ENCODE measurements around the gene IFT88. TPM values are rescaled to one million over a fixed set of nuclear protein-coding genes. Genes with fewer than 3 reads are reported as not detected.

IFT88 gene
- total RNA-seq, 6 experiments from 2014 or later, result 8.2 to 9.5 (median 9.0) TPM

DNA sequence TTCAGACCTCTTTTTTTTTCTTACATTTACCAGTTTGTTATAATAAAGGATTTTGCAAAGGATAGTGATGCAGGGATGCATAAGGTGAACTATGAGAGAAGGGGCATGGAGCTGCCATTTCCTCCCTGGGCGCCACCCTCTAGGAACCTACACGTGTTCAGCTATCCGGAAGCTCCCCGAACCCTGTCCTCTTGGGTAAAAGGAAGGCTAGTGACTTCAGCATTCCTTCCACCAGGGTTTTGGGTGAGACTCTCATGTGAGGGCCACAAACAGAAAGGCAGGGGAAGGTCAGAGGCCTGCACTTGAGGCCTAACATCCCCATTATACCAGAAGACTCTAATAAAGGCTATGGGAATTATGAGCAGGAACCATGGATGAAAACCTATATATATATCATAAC is 57.3 kb downstream of the IFT88 start:
- DNase-seq, result no peak
- TF ChIP-seq, protein P1, sequence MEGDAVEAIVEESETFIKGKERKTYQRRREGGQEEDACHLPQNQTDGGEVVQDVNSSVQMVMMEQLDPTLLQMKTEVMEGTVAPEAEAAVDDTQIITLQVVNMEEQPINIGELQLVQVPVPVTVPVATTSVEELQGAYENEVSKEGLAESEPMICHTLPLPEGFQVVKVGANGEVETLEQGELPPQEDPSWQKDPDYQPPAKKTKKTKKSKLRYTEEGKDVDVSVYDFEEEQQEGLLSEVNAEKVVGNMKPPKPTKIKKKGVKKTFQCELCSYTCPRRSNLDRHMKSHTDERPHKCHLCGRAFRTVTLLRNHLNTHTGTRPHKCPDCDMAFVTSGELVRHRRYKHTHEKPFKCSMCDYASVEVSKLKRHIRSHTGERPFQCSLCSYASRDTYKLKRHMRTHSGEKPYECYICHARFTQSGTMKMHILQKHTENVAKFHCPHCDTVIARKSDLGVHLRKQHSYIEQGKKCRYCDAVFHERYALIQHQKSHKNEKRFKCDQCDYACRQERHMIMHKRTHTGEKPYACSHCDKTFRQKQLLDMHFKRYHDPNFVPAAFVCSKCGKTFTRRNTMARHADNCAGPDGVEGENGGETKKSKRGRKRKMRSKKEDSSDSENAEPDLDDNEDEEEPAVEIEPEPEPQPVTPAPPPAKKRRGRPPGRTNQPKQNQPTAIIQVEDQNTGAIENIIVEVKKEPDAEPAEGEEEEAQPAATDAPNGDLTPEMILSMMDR (IDR thresholded peaks at IDR 0.05), result peak; percentile 33; the same call in 1 of the 2 replicates
- no peak overlapping the region for H3K27ac Mint-ChIP-seq
- H3K36me3 Mint-ChIP-seq (ENCODE audit: low read depth), result peaks cover 24% of the 10 kb centered on the region
- H3K4me1 Mint-ChIP-seq (ENCODE audit: low read depth), result no peaks in the 10 kb centered on the region
- no peak overlapping the region for H3K4me3 Mint-ChIP-seq
- H3K27me3 Mint-ChIP-seq (ENCODE audit: insufficient read depth), result no peaks in the 10 kb centered on the region
- peaks cover 10% of the 10 kb centered on the region for H3K9me3 Mint-ChIP-seq

DNA sequence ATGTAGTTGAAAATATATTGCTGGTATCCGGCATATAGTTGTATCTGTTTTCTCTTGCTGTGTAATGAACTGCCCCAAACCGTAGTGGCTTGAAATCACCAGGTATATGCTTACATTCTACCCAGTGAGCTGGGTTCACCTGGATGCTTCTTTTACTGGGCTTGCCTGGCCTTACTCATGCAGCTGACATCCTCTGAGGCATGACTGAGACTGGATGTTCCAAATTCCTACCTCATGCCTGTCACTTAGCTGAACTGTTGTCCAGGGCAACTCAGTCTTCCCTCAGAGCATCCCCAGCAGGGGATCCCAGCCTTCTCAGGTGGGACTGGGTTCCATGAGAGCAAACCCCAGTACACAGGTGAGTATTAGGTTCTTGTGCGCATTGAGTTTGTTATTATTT is 66.8 kb downstream of the IFT88 start:
- Mint-ChIP-seq H3K27me3 (ENCODE audit: insufficient read depth) (no peaks in the 10 kb centered on the region), H3K4me3 (no peak overlapping the region), H3K27ac (no peak overlapping the region), H3K36me3 (ENCODE audit: low read depth) (peaks cover 9% of the 10 kb centered on the region), H3K4me1 (ENCODE audit: low read depth) (no peaks in the 10 kb centered on the region), H3K9me3 (no peaks in the 10 kb centered on the region)
- TF ChIP-seq, protein P1 (IDR thresholded peaks at IDR 0.05), result no peak
- no peak for DNase-seq

DNA sequence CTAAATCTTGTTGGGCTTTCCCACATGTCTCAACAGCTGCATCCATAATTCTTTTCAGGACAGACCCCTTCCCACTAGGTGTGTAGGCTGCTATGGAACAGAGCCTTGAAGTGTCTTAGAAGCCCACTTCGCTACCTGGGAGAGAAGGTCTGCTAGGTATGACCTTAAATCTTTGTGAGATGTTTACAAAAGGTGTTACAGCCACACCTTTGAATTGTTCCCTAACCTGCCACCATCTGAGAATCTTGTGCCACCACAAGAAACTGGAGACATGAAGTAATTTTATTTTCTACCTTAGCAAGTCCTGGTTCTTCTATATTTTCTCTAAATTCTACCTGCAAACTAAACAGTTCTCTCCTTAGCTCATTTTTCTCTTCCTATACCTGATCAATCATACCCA is 69.1 kb downstream of the IFT88 start:
- no peak overlapping the region for H3K27ac Mint-ChIP-seq
- DNase-seq, result no peak
- H3K4me3 Mint-ChIP-seq, result no peak overlapping the region
- H3K4me1 Mint-ChIP-seq (ENCODE audit: low read depth), result no peaks in the 10 kb centered on the region
- no peaks in the 10 kb centered on the region for H3K9me3 Mint-ChIP-seq
- TF ChIP-seq, protein P1 (IDR thresholded peaks at IDR 0.05), result no peak
- H3K36me3 Mint-ChIP-seq (ENCODE audit: low read depth), result peaks cover 6% of the 10 kb centered on the region
- H3K27me3 Mint-ChIP-seq (ENCODE audit: insufficient read depth), result no peaks in the 10 kb centered on the region

DNA sequence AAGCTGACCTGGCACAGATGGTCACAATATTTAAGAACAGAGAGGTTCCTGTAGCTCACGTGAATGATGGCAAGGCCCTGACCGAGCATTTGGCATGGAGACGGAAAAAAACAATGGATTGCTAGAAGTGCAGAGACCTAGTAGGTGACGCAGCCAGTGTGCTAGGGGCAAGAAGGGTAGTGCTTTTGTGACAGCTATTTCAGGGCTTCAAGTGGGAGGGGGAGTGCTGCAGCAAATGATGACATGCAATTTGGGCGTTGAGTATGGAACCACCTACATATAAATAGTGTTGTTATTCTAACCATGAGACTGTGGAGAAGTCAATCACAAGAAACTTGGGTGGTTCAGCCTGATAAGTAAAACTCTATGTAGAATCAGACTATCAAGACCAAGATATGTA is 70.9 kb downstream of the IFT88 start:
- Mint-ChIP-seq H3K4me3 (no peak overlapping the region), H3K27ac (no peak overlapping the region), H3K9me3 (no peaks in the 10 kb centered on the region), H3K27me3 (ENCODE audit: insufficient read depth) (no peaks in the 10 kb centered on the region), H3K36me3 (ENCODE audit: low read depth) (no peaks in the 10 kb centered on the region; the same call in 1 of the 2 replicates), H3K4me1 (ENCODE audit: low read depth) (no peaks in the 10 kb centered on the region)
- TF ChIP-seq, protein P1 (IDR thresholded peaks at IDR 0.05), result no peak
- no peak for DNase-seq

DNA sequence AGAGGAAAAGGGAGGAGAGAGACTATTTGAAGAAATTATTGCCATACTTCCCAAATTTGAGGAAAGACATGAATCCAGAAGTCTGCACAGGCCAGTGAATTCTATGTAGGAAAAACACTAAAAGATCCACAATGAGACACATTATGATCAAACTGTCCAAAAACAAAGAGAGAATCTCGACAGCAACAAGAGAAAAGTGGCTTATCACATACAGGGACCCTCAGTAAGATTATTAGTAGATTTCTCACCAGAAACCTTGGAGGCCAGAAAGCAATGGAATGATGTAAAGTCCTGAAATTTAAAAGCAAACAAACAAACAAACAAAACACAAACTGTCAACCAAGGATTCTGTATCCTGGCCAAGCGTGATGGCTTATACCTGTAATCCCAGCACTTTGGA is 80.8 kb downstream of the IFT88 start:
- H3K4me3 Mint-ChIP-seq, result no peak overlapping the region
- DNase-seq, result no peak
- H3K27me3 Mint-ChIP-seq (ENCODE audit: insufficient read depth), result no peaks in the 10 kb centered on the region
- no peak overlapping the region for H3K27ac Mint-ChIP-seq
- H3K4me1 Mint-ChIP-seq (ENCODE audit: low read depth), result peaks cover 3% of the 10 kb centered on the region; the same call in 1 of the 2 replicates
- no peaks in the 10 kb centered on the region for H3K9me3 Mint-ChIP-seq
- TF ChIP-seq, protein P1 (IDR thresholded peaks at IDR 0.05), result no peak
- H3K36me3 Mint-ChIP-seq (ENCODE audit: low read depth), result peaks cover 15% of the 10 kb centered on the region

DNA sequence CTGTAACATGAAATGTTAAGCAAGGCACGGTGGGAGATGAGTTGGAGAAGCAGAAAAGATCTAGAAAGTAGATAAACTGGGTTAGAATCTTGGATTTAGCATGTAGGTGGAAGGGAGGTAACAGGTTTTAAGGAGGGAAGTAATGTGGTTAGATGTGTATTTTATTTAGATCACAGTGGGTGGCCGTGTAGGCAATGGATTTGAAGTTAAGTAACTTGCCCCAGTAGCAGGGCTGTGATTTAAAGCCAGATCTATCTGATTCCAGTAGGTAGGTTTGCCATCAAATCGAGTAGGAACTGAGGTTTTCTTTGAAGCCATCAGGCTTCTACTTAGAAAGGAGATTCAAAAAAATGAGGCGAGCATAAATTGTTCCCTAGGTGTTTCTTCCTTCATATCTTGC is 86.0 kb downstream of the IFT88 start:
- 0 out of 2 replicates have a peak, but pooled peaks cover 6% of the 10 kb centered on the region for H3K36me3 Mint-ChIP-seq (ENCODE audit: low read depth)
- peaks cover 16% of the 10 kb centered on the region for H3K4me1 Mint-ChIP-seq (ENCODE audit: low read depth)
- DNase-seq, result no peak
- H3K27ac Mint-ChIP-seq, result no peak overlapping the region
- no peak overlapping the region for H3K4me3 Mint-ChIP-seq
- no peaks in the 10 kb centered on the region for H3K27me3 Mint-ChIP-seq (ENCODE audit: insufficient read depth)
- no peaks in the 10 kb centered on the region for H3K9me3 Mint-ChIP-seq
- TF ChIP-seq, protein P1 (IDR thresholded peaks at IDR 0.05), result no peak
